A549 (cell line): ENCODE results near the gene BLCAP.

Experiments used
- KDM5A ChIP-seq: fragments of 200-600 bp; sonication (generic); IDR thresholded peaks from 2 replicates; pipeline ENCODE4 v1.6.1; 2016; ENCODE audit warnings: antibody characterized with exemption, mild to moderate bottlenecking
- NPAS2 ChIP-seq: fragments of 250-450 bp; sonication (Bioruptor Pico); IDR thresholded peaks from 2 replicates; pipeline ENCODE4 v1.8.0; 2022; ENCODE audit warnings: mild to moderate bottlenecking, moderate library complexity, borderline replicate concordance
- POLR2A ChIP-seq: IDR thresholded peaks from 2 replicates; pipeline ENCODE4 v1.6.1; 2012; ENCODE audit warnings: mild to moderate bottlenecking, low read length
- SREBF2 ChIP-seq: fragments of 450-650 bp; IDR thresholded peaks from 2 replicates; pipeline ENCODE4 v1.6.1; 2014; ENCODE audit warnings: mild to moderate bottlenecking, moderate library complexity
- TF ChIP-seq, protein P1 (sequence below): IDR thresholded peaks from 2 replicates; pipeline ENCODE4 v1.6.1; 2012
- TF ChIP-seq, protein P2 (sequence below): fragments of >200 bp; sonication (Bioruptor Twin); formaldehyde crosslinking; IDR thresholded peaks from 3 replicates; pipeline ENCODE4 v1.5.1; 2016

DNA sequence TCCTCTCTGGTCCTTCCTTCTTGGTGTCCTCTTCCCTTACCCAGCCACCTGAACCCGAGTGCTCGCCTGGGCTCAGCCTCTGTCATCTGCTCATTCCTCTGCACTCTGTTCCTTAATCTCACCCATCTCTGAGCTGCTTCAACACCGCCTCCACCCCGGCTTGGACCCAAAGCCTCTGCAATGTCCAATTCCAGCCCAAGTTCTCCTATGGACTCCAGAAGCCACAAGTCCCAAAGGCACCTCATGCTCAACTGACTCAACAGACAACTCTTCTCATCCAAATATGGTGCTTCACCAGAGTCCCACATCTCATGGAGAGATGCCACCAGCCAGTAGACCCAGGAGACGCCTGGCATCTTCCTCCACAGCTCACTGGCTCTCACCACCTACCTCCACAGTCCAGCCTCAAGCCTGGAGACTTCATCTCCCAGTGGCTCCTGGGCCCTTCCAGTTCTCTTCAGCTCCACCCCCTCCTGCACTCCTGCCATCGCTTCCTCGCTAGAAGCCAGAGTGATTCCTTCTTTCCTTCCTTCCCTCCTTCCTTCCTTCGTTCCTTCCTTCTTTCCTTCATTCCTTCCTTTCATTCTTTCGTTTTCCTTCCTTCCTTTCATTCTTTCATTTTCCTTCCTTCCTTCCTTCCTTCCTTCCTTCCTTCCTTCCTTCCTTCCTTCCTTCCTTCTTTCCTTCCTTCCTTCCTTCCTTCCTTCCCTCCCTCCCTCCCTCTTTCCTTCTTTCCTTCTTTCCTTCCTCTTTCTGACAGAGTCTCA is 47.6 kb downstream of the BLCAP start:
- TF ChIP-seq NPAS2 (CRISPR knock-in tag), result no peak
- TF ChIP-seq, protein P1, sequence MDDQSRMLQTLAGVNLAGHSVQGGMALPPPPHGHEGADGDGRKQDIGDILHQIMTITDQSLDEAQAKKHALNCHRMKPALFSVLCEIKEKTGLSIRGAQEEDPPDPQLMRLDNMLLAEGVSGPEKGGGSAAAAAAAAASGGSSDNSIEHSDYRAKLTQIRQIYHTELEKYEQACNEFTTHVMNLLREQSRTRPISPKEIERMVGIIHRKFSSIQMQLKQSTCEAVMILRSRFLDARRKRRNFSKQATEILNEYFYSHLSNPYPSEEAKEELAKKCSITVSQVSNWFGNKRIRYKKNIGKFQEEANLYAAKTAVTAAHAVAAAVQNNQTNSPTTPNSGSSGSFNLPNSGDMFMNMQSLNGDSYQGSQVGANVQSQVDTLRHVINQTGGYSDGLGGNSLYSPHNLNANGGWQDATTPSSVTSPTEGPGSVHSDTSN, result no peak
- no peak for TF ChIP-seq POLR2A
- TF ChIP-seq SREBF2, result no peak
- TF ChIP-seq KDM5A, result no peak
- TF ChIP-seq, protein P2, sequence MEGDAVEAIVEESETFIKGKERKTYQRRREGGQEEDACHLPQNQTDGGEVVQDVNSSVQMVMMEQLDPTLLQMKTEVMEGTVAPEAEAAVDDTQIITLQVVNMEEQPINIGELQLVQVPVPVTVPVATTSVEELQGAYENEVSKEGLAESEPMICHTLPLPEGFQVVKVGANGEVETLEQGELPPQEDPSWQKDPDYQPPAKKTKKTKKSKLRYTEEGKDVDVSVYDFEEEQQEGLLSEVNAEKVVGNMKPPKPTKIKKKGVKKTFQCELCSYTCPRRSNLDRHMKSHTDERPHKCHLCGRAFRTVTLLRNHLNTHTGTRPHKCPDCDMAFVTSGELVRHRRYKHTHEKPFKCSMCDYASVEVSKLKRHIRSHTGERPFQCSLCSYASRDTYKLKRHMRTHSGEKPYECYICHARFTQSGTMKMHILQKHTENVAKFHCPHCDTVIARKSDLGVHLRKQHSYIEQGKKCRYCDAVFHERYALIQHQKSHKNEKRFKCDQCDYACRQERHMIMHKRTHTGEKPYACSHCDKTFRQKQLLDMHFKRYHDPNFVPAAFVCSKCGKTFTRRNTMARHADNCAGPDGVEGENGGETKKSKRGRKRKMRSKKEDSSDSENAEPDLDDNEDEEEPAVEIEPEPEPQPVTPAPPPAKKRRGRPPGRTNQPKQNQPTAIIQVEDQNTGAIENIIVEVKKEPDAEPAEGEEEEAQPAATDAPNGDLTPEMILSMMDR, result no peak
